Peyer's patch (tissue), 4 donors: ENCODE measurements around the gene ZSCAN21. TPM values are rescaled to one million over a fixed set of nuclear protein-coding genes. Genes with fewer than 3 reads are reported as not detected.
"Not testable (repeated sequence)": the region's sequence is repeated elsewhere in the genome, so short reads cannot be mapped to it uniquely, and the experiment has no call there.

Experiments used
- DNase-seq, 3 donors: peaks; one replicate each; pipeline ENCODE4 v3.0.0-alpha.2; 2017 to 2019
- H3K27ac ChIP-seq, 4 donors: fragments of 200-600 bp; sonication (generic); one replicate each; pipeline ENCODE4 v1.5.1; 2016 to 2019
- H3K27me3 ChIP-seq, 2 donors: fragments of 200-600 bp; sonication (generic); one replicate each; pipeline ENCODE4 v1.5.1; 2019
- H3K36me3 ChIP-seq, 3 donors: fragments of 200-600 bp; sonication (generic); one replicate each; pipeline ENCODE4 v1.5.1; 2016 to 2019
- H3K4me1 ChIP-seq, 4 donors: fragments of 200-600 bp; sonication (generic); one replicate each; pipeline ENCODE4 v1.5.1; 2016 to 2019
- H3K4me3 ChIP-seq, 4 donors: fragments of 200-600 bp; sonication (generic); 1 replicate in 3 of 4; 2 replicates in 1 of 4; pipeline ENCODE4 v1.5.1; 2016 to 2019; ENCODE audit warnings: mild to moderate bottlenecking in 1 of 4
- H3K9me3 ChIP-seq, 4 donors: fragments of 200-600 bp; sonication (generic); one replicate each; pipeline ENCODE4 v1.5.1; 2016 to 2019; ENCODE audit warnings: mild to moderate bottlenecking in 1 of 4
- CTCF ChIP-seq, 6 experiments: fragments of 450-650 bp in 4 of 6; fragments of 200-600 bp in 2 of 6; sonication (generic) in 1 of 6; IDR thresholded peaks; one replicate each; pipeline ENCODE4 v1.5.1; 2017 to 2019; ENCODE audit warnings: antibody characterized with exemption in 6 of 6, mild to moderate bottlenecking in 3 of 6, moderate library complexity in 1 of 6
- POLR2A ChIP-seq, 2 donors: fragments of 450-650 bp; IDR thresholded peaks; one replicate each; pipeline ENCODE4 v1.5.1; 2017; ENCODE audit warnings: antibody characterized with exemption in 2 of 2, mild to moderate bottlenecking in 2 of 2, moderate library complexity in 2 of 2
- total RNA-seq, 4 donors: library from RNA; depleted of rRNA; stranded (reverse); fragments of >200 nt; gene quantifications; one replicate each; pipeline ENCODE4 v1.1.0, GENCODE V29; 2016

ZSCAN21 gene
- 10 to 100 TPM in 3 of 4 donors, 1 to 10 TPM in 1; 8.4 to 30.5 (median 12.0) TPM for total RNA-seq

- peak within 1 kb of the TSS; percentile 62 to 82 (median 66) for H3K4me3 ChIP-seq
- peaks cover 0 to 8% (median 2%) of the 10 kb centered on the region in 4 donors for H3K4me1 ChIP-seq
- no peaks in the 10 kb centered on the region for H3K27me3 ChIP-seq
- peak in 4 of 6 experiments; percentile 1 to 38 (median 15) for TF ChIP-seq CTCF (IDR thresholded peaks at IDR 0.05)
- peak; percentile 59 to 69 for TF ChIP-seq POLR2A (IDR thresholded peaks at IDR 0.05)
- no peaks in the 10 kb centered on the region for H3K9me3 ChIP-seq
- peak within 1 kb of the TSS; percentile 87 to 92 (median 89) for H3K27ac ChIP-seq
- DNase-seq, result peak; percentile 80 to 93 (median 90)
- H3K36me3 ChIP-seq, result no peaks in the 10 kb centered on the region
These were observed at the start of gene ZSCAN21 for GRCh38 chr7:100049441-100050291. Gene ZSCAN21, plus strand, starts transcription at chr7:100049774. Its CDS starts 7,233 bp downstream, at chr7:100057007.

GRCh38 chr7:100000239-100000638, 49.3 kb upstream of the ZSCAN21 start:
- peaks cover 0 to 8% (median 0%) of the 10 kb centered on the region in 4 donors for H3K4me1 ChIP-seq
- peak overlapping the region in 2 of 4 donors; percentile 51 to 58 for H3K27ac ChIP-seq
- H3K27me3 ChIP-seq, result no peaks in the 10 kb centered on the region
- peak in 2 of 3 donors; percentile 38 to 44 for DNase-seq
- no peaks in the 10 kb centered on the region for H3K36me3 ChIP-seq
- H3K9me3 ChIP-seq, result no peaks in the 10 kb centered on the region
- no peak overlapping the region for H3K4me3 ChIP-seq
- TF ChIP-seq CTCF (IDR thresholded peaks at IDR 0.05) (no peak), POLR2A (IDR thresholded peaks at IDR 0.05) (no peak)

GRCh38 chr7:100003711-100004661, 45.6 kb upstream of the ZSCAN21 start:
- H3K27me3 ChIP-seq, result no peaks in the 10 kb centered on the region
- H3K4me3 ChIP-seq, result no peak overlapping the region
- H3K4me1 ChIP-seq, result no peaks in the 10 kb centered on the region
- TF ChIP-seq POLR2A (IDR thresholded peaks at IDR 0.05), result no peak
- TF ChIP-seq CTCF (IDR thresholded peaks at IDR 0.05), result no peak
- H3K36me3 ChIP-seq, result no peaks in the 10 kb centered on the region
- H3K27ac ChIP-seq, result peak overlapping the region in 2 of 4 donors; percentile 59 to 68
- DNase-seq, result peak in 2 of 3 donors; percentile 65 to 73
- no peaks in the 10 kb centered on the region for H3K9me3 ChIP-seq

GRCh38 chr7:100007887-100008286, 41.7 kb upstream of the ZSCAN21 start:
- Histone ChIP-seq H3K27ac (peak overlapping the region in 1 of 4 donors; percentile 27), H3K4me3 (no peak overlapping the region), H3K4me1 (no peaks in the 10 kb centered on the region), H3K27me3 (no peaks in the 10 kb centered on the region), H3K9me3 (no peaks in the 10 kb centered on the region), H3K36me3 (no peaks in the 10 kb centered on the region)
- DNase-seq, result no peak
- TF ChIP-seq POLR2A (IDR thresholded peaks at IDR 0.05), result no peak
- TF ChIP-seq CTCF (IDR thresholded peaks at IDR 0.05), result no peak

GRCh38 chr7:100008525-100008924, 41.0 kb upstream of the ZSCAN21 start:
- Histone ChIP-seq H3K4me1 (peaks cover 0 to 4% (median 0%) of the 10 kb centered on the region in 4 donors), H3K27ac (peak overlapping the region in 2 of 4 donors; percentile 9 to 30)

GRCh38 chr7:100009952-100010351, 39.6 kb upstream of the ZSCAN21 start:
- DNase-seq, H3K27ac ChIP-seq: not testable (repeated sequence)

More at GRCh38 chr7:100008525-100008924, 41.0 kb upstream of the ZSCAN21 start:
- DNase-seq, result peak in 2 of 3 donors; percentile 62 to 68
- Histone ChIP-seq H3K4me3 (no peak overlapping the region), H3K27me3 (no peaks in the 10 kb centered on the region), H3K9me3 (no peaks in the 10 kb centered on the region), H3K36me3 (no peaks in the 10 kb centered on the region)
- TF ChIP-seq CTCF (IDR thresholded peaks at IDR 0.05), result no peak
- no peak for TF ChIP-seq POLR2A (IDR thresholded peaks at IDR 0.05)

More at GRCh38 chr7:100009952-100010351, 39.6 kb upstream of the ZSCAN21 start:
- not testable (repeated sequence) for H3K9me3 ChIP-seq, H3K27me3 ChIP-seq, H3K36me3 ChIP-seq, H3K4me3 ChIP-seq, H3K4me1 ChIP-seq
